ENCODE data around the gene RTF1. TPM values are rescaled to one million over a fixed set of nuclear protein-coding genes. Genes with fewer than 3 reads are reported as not detected.
A peak's percentile ranks its signal among the peaks of the same experiment; 100 is the strongest.

Gene RTF1
- total RNA-seq, 1 donor from 2014 or later: 73.8 TPM

GRCh38 chr15:41487802-41488201, 70.9 kb downstream of the RTF1 start:
- H3K4me3 ChIP-seq: no peak overlapping the region
- no peaks in the 10 kb centered on the region for H3K9me3 ChIP-seq (ENCODE audit: low read depth)
- H3K4me2 ChIP-seq: no peak overlapping the region
- peaks cover 5% of the 10 kb centered on the region for H3F3A ChIP-seq (ENCODE audit: low read depth)
- H3K9me3 Mint-ChIP-seq: no peaks in the 10 kb centered on the region
- no peak overlapping the region for H3K27ac ChIP-seq
- H3K27me3 Mint-ChIP-seq (ENCODE audit: insufficient read depth, low read depth): peaks cover 21% of the 10 kb centered on the region
- H3K36me3 ChIP-seq: no peaks in the 10 kb centered on the region
- no peaks in the 10 kb centered on the region for H4K20me1 ChIP-seq (ENCODE audit: low read depth)
- H2AFZ ChIP-seq (replicated peaks): no peak overlapping the region
- DNase-seq (ENCODE audit: low spot score): no peak
- peaks cover 30% of the 10 kb centered on the region for H3K27me3 ChIP-seq
- peak overlapping the region; percentile 2 for H3K27ac Mint-ChIP-seq
- H3K4me1 ChIP-seq: peaks cover 4% of the 10 kb centered on the region
- no peak overlapping the region for H3K4me3 Mint-ChIP-seq
- H3K79me2 ChIP-seq (ENCODE audit: low read depth): no peaks in the 10 kb centered on the region
- no peak overlapping the region for H3K9ac ChIP-seq
- H3K36me3 Mint-ChIP-seq: peaks cover 15% of the 10 kb centered on the region
- TF ChIP-seq EZH2phosphoT487 (IDR thresholded peaks at IDR 0.05) (no peak), EZH2 (IDR thresholded peaks at IDR 0.05) (no peak), CTCF (IDR thresholded peaks at IDR 0.05) (no peak)
- H3K4me1 Mint-ChIP-seq: peaks cover 14% of the 10 kb centered on the region

GRCh38 chr15:41489641-41490040, 72.7 kb downstream of the RTF1 start:
- H3F3A ChIP-seq (ENCODE audit: low read depth): peaks cover 15% of the 10 kb centered on the region
- peaks cover 16% of the 10 kb centered on the region for H3K4me1 Mint-ChIP-seq
- peaks cover 28% of the 10 kb centered on the region for H3K27me3 Mint-ChIP-seq (ENCODE audit: insufficient read depth, low read depth)
- no peak overlapping the region for H3K27ac ChIP-seq
- no peak for DNase-seq (ENCODE audit: low spot score)
- no peak overlapping the region for H3K4me2 ChIP-seq
- H2AFZ ChIP-seq (replicated peaks): no peak overlapping the region
- H3K27ac Mint-ChIP-seq: no peak overlapping the region
- H3K4me3 Mint-ChIP-seq: no peak overlapping the region
- peaks cover 49% of the 10 kb centered on the region for H3K27me3 ChIP-seq
- H4K20me1 ChIP-seq (ENCODE audit: low read depth): peaks cover 7% of the 10 kb centered on the region
- H3K79me2 ChIP-seq (ENCODE audit: low read depth): no peaks in the 10 kb centered on the region
- no peaks in the 10 kb centered on the region for H3K9me3 Mint-ChIP-seq
- H3K9me3 ChIP-seq (ENCODE audit: low read depth): no peaks in the 10 kb centered on the region
- H3K36me3 Mint-ChIP-seq: peaks cover 6% of the 10 kb centered on the region
- H3K4me3 ChIP-seq: no peak overlapping the region
- no peak overlapping the region for H3K9ac ChIP-seq
- no peaks in the 10 kb centered on the region for H3K36me3 ChIP-seq
- peaks cover 6% of the 10 kb centered on the region for H3K4me1 ChIP-seq
- TF ChIP-seq EZH2 (IDR thresholded peaks at IDR 0.05) (no peak), EZH2phosphoT487 (IDR thresholded peaks at IDR 0.05) (no peak), CTCF (IDR thresholded peaks at IDR 0.05) (no peak)

GRCh38 chr15:41490355-41490754, 73.5 kb downstream of the RTF1 start:
- H3K27me3 Mint-ChIP-seq (ENCODE audit: insufficient read depth, low read depth): peaks cover 30% of the 10 kb centered on the region
- H3K36me3 Mint-ChIP-seq: peaks cover 4% of the 10 kb centered on the region
- H3K27ac Mint-ChIP-seq: no peak overlapping the region
- Histone ChIP-seq H3K9ac (no peak overlapping the region), H3K4me1 (peaks cover 6% of the 10 kb centered on the region), H3K27me3 (peaks cover 56% of the 10 kb centered on the region), H3K27ac (no peak overlapping the region), H3K36me3 (no peaks in the 10 kb centered on the region), H3K79me2 (ENCODE audit: low read depth) (no peaks in the 10 kb centered on the region), H3K4me2 (no peak overlapping the region), H3K4me3 (no peak overlapping the region), H2AFZ (replicated peaks) (no peak overlapping the region), H3K9me3 (ENCODE audit: low read depth) (no peaks in the 10 kb centered on the region), H4K20me1 (ENCODE audit: low read depth) (peaks cover 13% of the 10 kb centered on the region), H3F3A (ENCODE audit: low read depth) (peaks cover 20% of the 10 kb centered on the region)
- no peak for DNase-seq (ENCODE audit: low spot score)
- H3K4me1 Mint-ChIP-seq: peaks cover 16% of the 10 kb centered on the region
- H3K4me3 Mint-ChIP-seq: no peak overlapping the region
- H3K9me3 Mint-ChIP-seq: no peaks in the 10 kb centered on the region
- no peak for TF ChIP-seq EZH2 (IDR thresholded peaks at IDR 0.05)
- no peak for TF ChIP-seq EZH2phosphoT487 (IDR thresholded peaks at IDR 0.05)
- TF ChIP-seq CTCF (IDR thresholded peaks at IDR 0.05): no peak

Measured in neural progenitor cell (in vitro differentiated cells).